Middle frontal gyrus (tissue), 1 donor: ENCODE results near the gene FGF19.
"Not testable (repeated sequence)": the region's sequence is repeated elsewhere in the genome, so short reads cannot be mapped to it uniquely, and the experiment has no call there.

Experiments used
- DNase-seq: peaks from one replicate; pipeline ENCODE4 v3.0.0-alpha.2; 2015; ENCODE audit warnings: low spot score; ENCODE audit errors: extremely low spot score

Gene FGF19

DNA sequence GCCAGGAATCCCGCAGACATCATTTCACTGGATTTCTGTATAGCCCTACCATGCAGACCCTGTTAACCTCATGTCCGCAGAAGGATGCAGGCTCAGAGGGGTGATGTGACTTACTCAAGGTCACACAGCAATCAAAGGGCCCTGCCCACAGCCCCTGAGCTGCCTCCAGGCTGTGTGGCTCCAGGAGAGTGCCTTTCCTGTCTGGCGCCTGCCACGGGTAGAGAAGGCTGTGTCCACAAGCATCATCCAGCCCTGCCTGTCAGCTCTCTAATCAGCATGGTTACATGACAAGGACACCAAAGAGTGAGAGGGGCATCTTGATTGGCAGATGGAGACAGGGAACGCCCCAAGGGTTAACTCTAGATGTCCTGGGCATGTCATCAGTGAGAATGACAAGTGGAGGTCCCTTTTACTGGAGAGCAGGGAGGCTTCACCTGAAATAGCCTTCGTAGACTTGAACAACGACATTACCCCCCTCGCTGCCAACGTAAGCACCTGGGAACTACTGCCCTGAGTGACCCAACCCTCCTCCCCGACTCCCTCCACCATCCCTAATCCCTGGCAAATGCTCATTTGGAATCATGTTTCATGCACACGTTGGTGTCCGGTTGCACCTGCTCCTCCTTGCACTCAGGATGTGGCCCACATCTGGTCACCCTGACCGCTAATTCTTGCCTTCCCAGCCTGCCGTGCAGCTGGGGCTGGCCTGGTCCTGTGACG, 6.9 kb downstream of the FGF19 start:
- no peak for DNase-seq

DNA sequence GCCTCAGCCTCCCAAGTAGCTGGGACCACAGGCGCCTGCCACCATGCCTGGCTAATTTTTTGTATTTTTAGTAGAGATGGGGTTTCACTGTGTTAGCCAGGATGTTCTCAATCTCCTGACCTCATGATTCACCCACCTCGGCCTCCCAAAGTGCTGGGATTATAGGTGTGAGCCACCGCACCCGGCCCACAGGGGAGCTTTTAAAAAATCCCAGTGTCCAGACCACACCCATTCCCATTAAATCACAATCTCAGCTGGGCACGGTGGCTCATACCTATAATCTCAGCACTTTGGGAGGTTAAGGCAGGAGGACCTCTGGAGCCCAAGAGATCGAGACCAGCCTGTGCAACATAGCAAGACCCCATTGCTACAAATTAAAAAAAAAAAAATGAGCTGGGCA, 7.8 kb downstream of the FGF19 start:
- not testable (repeated sequence) for DNase-seq

DNA sequence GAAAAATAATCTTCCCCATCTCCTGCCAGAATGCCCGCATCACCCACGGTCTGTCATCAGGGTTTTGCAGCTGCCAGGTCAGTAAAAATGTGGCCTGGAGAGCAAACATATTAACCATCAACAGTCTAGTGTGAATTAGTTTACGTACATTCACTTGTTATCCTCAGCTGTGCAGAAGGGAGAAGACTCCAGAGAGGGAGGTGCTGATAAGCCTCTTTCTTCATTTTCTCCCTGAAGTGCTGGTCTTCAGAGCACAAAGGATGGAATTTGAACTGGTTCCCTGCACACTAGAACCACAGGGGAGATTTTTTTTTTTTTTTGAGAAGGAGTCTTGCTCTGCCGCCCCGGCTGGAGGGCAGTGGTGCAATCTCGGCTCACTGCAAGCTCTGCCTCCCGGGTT, 8.2 kb downstream of the FGF19 start:
- DNase-seq: no peak

DNA sequence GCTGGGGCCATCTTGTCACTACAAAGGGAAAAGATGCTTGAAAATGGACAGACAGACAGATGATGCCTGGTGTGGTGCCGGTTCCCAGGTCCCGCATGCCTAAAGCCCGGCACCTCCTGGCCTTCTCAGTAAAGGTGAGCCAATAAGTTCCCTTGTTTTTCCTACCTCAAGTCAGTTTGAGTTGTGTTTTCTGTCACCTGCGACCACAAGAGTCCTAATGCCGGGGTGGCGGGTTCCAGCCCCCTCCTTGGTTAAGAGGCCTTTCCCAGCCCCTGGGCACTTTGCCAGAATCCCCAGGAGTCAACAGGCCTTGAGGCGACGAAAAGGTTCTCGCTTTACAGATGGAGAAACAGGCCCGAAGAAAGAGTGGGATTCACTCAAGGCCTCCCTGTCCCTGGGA, 9.0 kb downstream of the FGF19 start:
- DNase-seq: no peak

DNA sequence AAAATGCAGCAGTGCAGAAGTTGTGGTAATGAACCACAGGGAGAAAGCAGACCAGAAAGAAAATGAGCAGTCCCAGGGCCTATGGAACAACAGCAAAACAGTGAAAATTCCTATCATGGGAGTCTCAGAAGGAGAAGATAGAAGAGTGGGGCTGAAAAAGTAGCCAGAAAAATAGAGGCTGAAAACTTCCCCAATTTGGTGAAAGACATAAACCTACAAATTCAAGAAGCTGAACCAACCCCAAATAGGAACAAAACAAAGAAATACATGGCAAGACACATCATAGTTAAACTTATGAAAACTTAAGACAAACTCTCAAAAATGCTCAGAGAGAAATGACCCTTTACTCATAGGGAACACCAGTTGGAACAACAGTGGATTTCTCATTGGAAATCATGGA, 11.4 kb downstream of the FGF19 start:
- no peak for DNase-seq

DNA sequence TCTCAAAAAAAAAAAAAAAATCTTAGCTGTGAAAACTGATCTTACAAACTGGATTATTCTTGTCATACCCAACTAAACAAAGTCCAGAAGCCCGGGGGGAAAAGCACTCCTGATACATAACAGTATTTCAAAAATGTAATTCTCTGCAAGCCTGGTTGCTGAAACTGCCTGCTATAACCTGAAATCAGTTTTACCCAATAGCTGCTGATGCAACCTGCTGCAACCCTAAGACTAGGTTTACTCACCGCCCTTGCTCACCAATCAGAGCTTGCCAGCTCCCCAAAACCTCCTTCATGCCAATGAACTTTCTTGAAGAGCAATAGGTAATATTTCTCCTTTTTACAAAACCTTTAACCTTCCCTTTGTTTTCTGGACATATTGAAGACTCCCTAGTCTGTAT, 12.4 kb downstream of the FGF19 start:
- no peak for DNase-seq

DNA sequence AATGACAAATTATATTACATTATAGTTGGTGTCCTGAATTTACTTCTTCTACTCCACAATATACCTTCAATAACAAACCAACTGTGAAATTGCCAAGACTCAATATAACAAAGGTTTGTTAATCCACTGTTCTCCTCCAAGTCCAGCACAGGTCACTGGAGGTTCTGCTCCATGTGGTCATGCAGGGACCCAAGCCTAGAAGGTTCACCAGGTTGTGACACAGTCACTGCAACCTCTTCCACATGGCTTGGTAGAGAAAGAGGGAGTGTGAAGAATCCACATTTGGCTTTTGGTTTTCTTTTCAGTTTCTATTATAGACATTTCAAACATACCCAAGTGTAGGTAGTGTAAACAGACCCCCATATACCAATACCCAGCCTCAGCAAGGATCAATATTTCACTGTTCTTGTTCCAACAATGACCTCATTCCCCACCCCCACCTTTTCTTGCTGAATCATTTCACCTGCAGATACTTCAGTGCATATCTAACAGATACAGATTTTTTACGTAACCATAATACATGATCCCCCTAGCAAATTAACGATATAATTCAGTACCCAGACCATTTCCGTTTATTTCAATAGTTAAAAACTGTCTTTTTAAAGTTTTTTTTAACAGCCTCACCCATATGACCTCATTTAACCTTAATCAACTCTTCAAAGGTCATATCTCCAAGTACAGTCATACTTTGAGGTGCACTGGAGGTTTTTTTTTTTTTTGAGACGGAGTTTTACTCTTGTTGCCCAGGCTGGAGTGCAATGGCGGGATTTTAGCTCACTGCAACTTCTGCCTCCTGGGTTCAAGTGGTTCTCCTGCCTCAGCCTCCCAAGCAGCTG, 14.1 kb downstream of the FGF19 start:
- DNase-seq: no peak

DNA sequence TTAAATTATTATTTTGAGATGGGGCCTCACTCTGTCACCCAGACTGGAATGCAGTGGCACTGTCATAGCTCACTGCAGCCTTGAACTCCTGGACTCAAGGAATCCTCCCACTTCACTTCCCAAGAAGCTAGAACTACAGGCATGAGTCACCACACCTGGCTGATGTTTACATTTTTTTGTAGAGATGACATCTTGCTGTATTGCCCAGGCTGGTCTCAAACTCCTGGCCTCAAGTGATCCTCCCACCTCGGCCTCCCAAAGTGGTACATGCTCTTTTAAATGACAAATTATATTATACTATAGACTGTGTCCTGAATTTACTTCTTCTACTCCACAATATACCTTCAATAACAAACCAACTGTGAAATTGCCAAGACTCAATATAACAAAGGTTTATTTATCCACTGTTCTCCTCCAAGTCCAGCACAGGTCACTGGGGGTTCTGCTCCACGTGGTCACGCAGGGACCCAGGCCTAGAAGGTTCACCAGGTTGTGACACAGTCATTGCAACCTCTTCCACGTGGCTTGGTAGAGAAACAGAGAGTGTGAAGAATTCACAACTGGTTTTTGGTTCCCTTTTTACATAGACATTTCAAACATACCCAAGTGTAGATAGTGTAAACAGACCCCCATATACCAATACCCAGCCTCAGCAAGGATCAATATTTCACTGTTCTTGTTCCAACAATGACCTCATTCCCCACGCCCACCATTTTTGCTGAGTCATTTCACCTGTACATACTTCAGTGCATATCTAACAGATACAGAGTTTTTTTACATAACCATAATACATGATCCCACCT, 15.7 kb downstream of the FGF19 start:
- not testable (repeated sequence) for DNase-seq

DNA sequence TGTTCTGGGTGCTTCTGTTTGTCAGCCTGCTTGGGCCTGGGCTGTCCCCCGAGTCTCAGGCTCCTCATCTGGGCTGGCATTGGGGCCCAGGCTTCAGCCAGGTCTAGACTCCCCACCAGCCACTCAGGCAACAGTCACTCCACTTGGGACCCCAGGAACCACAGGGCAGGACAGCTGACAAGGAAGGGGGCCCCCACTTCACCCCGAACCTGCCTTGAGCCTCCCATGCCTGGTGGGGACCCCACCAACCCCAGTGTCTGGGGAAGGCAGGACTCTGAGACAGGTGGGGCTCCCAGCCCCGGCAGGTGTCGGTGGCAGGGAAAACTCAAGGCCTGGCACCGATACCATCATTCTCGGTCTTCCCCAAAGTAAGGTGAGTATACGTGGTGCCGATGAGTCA, 17.0 kb downstream of the FGF19 start:
- DNase-seq: no peak

DNA sequence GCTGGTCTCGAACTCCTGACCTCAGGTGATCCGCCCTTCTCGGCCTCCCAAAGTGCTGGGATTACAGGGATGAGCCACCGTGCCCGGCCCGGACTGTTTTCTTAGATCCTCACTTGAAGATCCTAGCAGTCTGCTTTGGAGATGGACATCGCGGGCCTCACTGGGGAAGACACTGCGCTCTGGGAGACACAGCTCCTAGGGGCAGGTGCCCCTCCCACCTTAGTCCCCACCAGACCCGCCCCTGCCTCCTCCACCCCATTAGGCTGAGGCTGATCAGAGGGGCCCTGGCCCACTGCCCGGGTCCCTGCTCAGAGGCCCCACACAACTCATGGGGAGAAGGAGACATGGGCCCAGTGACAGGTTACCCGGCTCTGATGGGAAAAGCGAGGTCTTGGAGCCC, 17.4 kb downstream of the FGF19 start:
- no peak for DNase-seq

DNA sequence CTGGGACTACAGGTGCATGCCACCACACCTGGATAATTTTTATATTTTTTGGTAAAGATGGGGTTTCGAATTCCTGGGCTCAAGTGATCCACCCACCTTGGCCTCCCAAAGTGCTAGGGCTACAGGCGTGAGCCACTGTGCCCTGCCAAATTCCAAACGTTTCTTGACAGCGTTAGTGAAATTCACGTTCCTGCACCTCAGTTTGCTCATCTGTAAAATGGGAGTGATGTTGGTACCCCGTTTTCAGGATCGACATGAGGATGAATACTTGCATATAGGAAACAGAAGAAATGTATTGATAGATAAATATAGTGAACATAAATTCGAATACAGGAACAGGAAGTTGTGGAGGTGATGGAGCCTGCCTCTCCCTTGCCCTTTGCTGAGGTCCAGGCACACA, 18.5 kb downstream of the FGF19 start:
- DNase-seq: no peak

DNA sequence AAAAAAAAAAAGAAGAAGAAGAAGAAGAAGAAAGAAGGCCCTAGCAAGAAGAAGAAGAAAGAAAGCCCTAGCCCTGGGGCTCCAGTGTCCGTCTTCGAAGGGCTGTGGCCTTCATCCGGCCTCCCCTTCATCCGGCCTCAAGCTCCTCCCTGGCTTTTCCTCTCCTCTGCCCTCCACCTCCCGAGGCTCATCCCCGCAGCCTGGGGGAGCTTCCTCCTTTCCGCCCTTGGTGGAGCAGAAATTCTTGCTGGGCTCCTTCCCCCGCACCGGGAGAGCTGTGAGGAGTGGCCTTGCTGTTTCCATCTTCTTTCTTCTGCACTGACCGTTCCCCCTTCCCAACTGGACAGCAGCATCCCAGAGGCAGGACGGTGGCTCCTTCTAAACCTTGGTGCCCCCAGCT, 19.2 kb downstream of the FGF19 start:
- DNase-seq: no peak

DNA sequence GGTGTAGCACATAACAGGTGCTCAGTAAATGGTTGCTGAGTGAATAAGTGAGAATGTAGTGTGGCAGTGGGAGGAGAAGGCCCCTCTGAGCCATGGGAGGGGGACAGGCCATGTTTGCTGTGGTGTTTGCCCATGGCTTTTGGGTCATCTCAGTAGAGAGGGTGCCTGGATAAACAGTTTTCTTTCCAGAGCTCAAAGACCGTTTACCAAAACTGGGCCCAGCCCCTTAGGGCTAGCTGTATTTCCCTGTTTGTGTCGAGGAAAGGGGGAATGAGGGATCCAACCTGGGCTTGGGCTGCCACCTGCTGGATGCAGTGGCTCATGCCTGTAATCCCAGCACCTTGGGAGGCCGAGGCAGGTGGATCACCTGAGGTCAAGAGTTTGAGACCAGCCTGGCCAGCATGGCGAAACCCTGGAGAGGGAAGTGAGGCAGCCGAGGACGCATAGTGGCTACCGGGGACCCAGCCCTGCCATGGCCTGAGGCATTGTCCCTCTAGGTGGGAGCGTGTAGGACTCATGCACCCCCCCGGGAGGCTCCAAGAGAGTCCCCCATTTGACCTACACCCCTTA, 20.0 kb downstream of the FGF19 start:
- no peak for DNase-seq

DNA sequence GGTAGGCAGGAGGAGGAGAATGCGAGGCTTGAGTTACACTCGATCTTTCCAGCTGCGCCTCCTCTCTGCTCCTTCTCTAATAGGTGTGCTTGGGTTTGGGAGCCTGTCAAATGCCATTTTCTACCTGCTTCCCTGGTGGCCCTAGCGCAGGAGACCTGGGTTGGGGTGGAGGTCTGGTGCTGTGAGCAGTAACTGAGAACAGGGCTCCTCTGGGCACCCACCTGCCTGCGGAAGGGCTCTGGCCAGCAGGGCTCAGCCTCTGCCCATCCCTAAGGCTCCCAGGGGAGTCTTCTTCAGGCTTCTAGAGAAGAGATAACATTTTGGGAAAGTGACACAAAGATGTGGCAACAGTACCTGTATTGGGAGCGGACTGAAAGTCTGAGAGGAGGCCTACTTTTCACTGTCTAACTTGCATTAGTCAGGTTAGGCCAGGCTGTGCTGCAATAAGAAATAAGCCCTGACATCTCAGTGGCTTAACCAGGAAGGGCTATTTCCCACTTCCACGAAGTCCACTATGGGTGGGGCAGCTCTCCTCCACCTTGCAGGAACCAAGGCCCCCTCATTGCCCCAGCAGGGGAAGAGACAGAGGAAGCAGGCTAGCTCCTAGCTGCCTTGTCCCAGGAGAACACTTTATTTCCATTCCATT, 21.0 kb downstream of the FGF19 start:
- no peak for DNase-seq

DNA sequence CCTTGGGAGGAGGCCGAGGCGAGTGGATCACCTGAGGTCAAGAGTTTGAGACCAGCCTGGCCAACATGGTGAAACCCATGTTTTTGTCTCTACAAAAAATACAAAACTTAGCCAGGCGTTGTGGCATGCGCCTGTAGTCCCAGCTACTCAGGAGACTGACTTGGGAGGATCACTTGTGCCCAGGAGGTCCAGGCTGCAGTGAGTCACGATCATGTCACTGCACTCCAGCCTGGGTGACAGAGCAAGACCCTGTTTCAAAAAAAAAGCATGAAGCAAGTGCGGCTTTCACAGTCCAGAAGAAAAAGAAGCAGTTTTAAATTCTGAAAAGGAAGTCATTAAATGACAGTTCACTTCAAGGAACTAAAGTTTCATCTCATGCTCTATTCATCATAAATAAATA, 21.6 kb downstream of the FGF19 start:
- DNase-seq: no peak

DNA sequence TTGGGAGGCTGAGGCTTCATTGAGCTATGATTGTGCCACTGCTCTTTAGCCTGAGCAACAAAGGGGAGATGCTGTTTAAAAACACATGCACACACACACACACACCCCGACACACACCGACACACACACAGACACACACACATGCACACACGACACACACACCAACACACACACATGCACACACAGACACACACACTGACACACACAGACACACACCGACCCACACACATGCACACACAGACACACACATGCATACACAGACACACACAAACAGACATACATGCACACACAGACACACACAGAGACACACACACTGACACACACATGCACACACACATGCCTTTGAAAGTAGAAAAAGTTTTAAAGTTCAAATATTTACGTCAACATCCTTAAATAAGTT, 23.1 kb downstream of the FGF19 start:
- no peak for DNase-seq

DNA sequence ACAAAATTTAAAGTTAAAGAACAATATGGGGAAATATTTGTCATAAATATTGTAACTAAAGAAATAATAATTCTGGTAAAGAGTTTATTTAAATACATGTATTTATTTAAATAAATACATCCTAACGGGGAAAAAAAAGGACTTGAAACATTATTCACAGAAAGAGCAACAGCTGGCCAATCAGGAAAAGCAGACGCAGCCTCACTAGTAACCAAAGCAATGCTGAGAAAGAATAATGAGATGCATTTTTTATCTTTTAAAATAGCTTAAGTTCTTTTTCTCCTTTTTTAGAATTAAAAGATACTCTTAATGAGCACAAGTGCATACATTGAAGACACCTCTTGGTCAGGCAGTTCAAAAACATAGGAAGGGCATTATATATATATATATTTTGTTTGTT, 26.1 kb downstream of the FGF19 start:
- no peak for DNase-seq

DNA sequence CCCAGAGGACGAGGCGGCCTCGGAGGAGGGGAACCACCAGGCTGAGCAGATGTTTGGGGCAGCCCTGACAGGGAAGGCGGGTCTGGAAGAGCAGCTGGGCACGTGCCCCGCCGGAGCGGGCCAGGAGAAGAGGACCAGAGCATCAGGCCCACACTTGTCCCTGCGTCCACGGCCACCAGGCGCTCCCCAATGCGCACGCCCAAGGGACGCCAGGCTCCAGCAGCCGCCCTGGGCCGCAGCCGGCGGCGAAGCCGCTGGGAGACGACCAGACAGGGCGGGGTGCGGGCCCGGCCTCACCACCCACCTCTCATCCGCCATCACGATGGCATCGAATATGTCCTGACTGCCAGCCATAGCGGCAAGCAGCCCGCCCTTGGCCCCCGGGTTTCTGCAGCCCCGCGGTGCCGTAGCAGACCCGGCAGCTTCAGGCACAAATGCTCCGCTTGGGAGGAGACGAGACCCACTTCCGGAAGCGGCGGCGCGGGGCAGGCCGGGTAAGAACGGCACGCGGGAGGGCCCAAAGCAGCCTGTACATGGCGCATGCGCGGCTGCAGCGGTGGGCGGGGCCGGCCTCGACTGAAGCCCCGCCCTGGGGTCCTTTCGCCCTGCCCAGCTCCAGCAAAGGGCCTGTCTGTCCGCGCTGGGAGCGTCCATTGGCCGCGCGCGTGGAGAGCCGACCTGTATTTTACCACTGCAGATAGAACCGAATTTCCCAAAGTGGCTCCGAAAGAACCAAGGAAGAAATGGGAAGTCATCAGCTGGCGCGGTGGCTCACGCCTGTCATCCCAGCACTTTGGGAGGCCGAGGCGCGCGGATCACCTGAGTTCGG, 28.7 kb downstream of the FGF19 start, which contains the start of gene LTO1:
Gene LTO1 (minus strand): TSS at position 468 of the 829 bp plus-strand sequence. CDS start 114 bp downstream, at position 354.
- DNase-seq: peak; percentile 91

DNA sequence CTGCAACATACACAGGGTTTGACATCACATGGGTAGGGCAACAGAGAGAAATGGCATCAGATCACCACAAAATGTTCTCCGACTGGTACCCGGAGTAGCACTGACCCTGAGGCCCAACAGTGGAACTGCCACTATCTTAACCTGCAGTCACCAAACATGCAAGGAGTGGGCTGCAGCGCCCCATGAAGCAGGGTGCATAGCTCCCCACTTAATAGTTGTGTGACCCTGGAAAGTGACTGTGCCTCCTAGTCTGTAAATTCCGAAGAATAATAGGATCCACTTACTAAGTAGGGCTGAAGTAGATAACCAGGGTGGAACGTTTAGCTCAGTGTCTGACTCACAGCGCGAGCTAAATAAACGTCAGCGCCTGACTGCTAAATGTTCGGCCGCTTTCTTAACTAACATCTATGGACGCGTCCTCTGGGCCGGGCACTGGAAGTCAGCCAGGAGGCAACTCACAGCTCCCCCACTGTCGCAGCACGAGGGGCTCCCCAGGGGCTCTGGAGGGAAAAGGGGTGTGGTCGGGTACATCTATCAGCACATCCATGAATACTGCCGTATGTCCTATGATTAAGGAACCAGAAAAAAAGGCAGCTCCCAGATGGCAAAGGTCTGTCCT, 29.4 kb downstream of the FGF19 start:
- no peak for DNase-seq
